HFFc6 (cell line): ENCODE measurements around the gene ALDH1L1. TPM values are rescaled to one million over a fixed set of nuclear protein-coding genes. Genes with fewer than 3 reads are reported as not detected.
A peak's percentile ranks its signal among the peaks of the same experiment; 100 is the strongest.

Source experiments
- DNase-seq: peaks from one replicate; pipeline ENCODE4 v3.0.0-alpha.2; 2018
- H3K27ac Mint-ChIP-seq: 2 replicates; pipeline ENCODE4 v1.8.0; 2020; ENCODE audit warnings: mild to moderate bottlenecking, mixed read lengths
- H3K27me3 Mint-ChIP-seq: 2 replicates; pipeline ENCODE4 v1.8.0; 2021; ENCODE audit warnings: mild to moderate bottlenecking, moderate library complexity, mixed read lengths; ENCODE audit not compliant: insufficient read depth
- H3K36me3 Mint-ChIP-seq: 2 replicates; pipeline ENCODE4 v1.8.0; 2021; ENCODE audit warnings: low read depth, mixed read lengths
- H3K4me1 Mint-ChIP-seq: 2 replicates; pipeline ENCODE4 v1.8.0; 2020; ENCODE audit warnings: low read depth, mixed read lengths
- H3K4me3 Mint-ChIP-seq: 2 replicates; pipeline ENCODE4 v1.8.0; 2020; ENCODE audit warnings: mild to moderate bottlenecking, moderate library complexity, mixed read lengths
- H3K9me3 Mint-ChIP-seq: 2 replicates; pipeline ENCODE4 v1.8.0; 2020; ENCODE audit warnings: mild to moderate bottlenecking, mixed read lengths
- total RNA-seq, 6 experiments: library from RNA; stranded (reverse); fragmentation: NEBNext Ultra II Directional; extraction: Animal tissue kit (Norgen Biotek cat#: 25700); gene quantifications; 2 replicates in 1 of 6; 3 replicates in 5 of 6; pipeline ENCODE4 v1.2.3, GENCODE V29; 2021
- TF ChIP-seq, protein P1 (sequence below): fragments of 200-600 bp; sonication (generic); IDR thresholded peaks from 2 replicates; pipeline ENCODE4 v1.5.0; 2021; ENCODE audit warnings: antibody characterized with exemption, mild to moderate bottlenecking

The ALDH1L1 gene
- total RNA-seq, 6 experiments from 2014 or later, result 0.05 TPM; not detected in 5

DNA sequence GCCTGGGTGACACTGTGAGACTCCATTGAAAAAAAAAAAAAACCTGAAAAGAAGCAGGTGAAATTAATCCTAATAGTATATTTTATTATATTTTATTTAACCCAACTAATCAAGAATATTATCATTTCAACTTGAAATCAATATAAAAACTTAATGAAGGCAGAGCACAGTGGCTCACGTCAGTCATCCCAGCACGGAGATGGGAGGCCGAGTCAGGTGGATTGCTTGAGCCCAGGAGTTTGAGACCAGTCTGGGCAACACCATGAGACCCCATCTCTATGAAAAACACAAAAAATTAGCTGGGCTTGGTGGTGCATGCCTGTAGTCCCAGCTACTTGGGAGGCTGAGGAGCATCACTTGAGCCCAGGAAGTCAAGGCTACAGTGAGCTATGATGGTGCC is 63.2 kb downstream of the ALDH1L1 start:
- H3K9me3 Mint-ChIP-seq, result peaks cover 4% of the 10 kb centered on the region; the same call in 1 of the 2 replicates
- H3K27ac Mint-ChIP-seq, result no peak overlapping the region
- peaks cover 46% of the 10 kb centered on the region for H3K27me3 Mint-ChIP-seq
- DNase-seq, result no peak
- no peaks in the 10 kb centered on the region for H3K4me1 Mint-ChIP-seq
- TF ChIP-seq, protein P1, sequence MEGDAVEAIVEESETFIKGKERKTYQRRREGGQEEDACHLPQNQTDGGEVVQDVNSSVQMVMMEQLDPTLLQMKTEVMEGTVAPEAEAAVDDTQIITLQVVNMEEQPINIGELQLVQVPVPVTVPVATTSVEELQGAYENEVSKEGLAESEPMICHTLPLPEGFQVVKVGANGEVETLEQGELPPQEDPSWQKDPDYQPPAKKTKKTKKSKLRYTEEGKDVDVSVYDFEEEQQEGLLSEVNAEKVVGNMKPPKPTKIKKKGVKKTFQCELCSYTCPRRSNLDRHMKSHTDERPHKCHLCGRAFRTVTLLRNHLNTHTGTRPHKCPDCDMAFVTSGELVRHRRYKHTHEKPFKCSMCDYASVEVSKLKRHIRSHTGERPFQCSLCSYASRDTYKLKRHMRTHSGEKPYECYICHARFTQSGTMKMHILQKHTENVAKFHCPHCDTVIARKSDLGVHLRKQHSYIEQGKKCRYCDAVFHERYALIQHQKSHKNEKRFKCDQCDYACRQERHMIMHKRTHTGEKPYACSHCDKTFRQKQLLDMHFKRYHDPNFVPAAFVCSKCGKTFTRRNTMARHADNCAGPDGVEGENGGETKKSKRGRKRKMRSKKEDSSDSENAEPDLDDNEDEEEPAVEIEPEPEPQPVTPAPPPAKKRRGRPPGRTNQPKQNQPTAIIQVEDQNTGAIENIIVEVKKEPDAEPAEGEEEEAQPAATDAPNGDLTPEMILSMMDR, result no peak
- H3K36me3 Mint-ChIP-seq, result no peaks in the 10 kb centered on the region
- H3K4me3 Mint-ChIP-seq, result no peak overlapping the region

DNA sequence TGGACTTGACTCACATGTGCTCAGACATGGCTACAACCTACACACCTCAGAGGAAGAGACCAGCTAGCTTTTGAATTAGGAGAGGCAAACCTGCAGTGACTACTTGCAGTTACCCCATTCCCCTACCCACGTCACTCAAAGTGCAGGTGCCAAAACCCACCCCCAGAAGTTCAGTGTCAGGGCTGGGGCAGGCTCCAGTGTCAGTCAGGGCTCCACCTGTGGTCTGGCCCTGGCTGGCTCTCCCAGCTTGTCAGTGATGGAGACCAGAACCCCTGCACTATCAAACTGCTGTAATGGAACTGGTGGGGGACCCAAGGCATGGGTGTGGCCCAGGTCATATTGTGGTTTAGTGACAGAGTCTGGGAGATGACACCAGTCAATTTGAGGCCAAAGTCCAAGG is 63.9 kb downstream of the ALDH1L1 start:
- TF ChIP-seq, protein P1, result no peak
- no peak for DNase-seq
- no peak overlapping the region for H3K27ac Mint-ChIP-seq
- no peaks in the 10 kb centered on the region for H3K36me3 Mint-ChIP-seq
- H3K4me1 Mint-ChIP-seq, result no peaks in the 10 kb centered on the region
- H3K9me3 Mint-ChIP-seq, result peaks cover 4% of the 10 kb centered on the region; the same call in 1 of the 2 replicates
- peaks cover 40% of the 10 kb centered on the region for H3K27me3 Mint-ChIP-seq
- H3K4me3 Mint-ChIP-seq, result no peak overlapping the region

DNA sequence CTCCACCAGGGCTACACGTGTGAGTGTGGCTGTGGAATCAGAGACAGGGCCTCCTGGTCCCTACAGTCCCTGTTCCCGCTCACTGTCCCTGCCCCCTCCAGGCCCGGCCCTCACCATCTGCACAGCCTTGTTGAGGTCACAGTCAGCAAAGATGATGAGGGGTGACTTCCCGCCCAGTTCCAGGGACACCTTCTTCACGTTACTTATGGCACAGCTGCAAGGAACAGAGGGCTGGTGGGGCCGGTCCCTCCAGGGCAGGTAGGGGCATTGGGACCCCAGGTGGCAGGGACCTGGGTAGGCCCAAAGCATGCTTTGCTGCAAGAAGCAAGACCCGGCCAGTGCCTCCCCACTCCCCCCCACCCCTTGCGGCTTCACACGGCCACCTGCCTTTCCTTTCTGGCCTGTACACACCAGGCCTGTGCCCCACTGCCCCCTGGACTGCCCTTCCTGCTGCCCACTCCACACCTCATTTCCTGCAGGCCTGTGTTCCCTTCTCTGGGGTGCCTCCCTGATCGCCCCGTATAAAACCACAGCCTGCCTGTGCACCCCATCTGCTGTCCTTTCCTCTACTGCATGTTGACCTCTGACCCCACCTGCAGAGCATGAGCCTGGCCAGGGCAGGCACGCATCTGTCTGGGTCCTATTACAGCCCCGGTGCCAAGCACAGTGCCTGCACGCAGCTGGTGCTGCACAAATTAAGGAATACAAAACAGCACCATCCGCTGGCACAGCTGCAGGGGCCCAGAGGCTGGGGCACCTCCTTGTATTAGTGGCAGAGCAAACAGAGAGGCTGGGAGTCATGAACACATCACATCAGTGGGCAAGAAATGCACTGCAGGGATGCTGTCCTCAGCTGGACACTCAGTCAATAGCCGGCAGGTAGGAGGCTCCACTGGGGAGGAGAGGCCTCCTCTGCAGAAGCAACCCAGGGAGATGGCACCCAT is 65.7 kb downstream of the ALDH1L1 start:
- Mint-ChIP-seq H3K4me3 (no peak overlapping the region), H3K27me3 (peaks cover 40% of the 10 kb centered on the region), H3K9me3 (peaks cover 4% of the 10 kb centered on the region; the same call in 1 of the 2 replicates), H3K36me3 (no peaks in the 10 kb centered on the region), H3K27ac (no peak overlapping the region), H3K4me1 (no peaks in the 10 kb centered on the region)
- TF ChIP-seq, protein P1, result no peak
- DNase-seq, result no peak

DNA sequence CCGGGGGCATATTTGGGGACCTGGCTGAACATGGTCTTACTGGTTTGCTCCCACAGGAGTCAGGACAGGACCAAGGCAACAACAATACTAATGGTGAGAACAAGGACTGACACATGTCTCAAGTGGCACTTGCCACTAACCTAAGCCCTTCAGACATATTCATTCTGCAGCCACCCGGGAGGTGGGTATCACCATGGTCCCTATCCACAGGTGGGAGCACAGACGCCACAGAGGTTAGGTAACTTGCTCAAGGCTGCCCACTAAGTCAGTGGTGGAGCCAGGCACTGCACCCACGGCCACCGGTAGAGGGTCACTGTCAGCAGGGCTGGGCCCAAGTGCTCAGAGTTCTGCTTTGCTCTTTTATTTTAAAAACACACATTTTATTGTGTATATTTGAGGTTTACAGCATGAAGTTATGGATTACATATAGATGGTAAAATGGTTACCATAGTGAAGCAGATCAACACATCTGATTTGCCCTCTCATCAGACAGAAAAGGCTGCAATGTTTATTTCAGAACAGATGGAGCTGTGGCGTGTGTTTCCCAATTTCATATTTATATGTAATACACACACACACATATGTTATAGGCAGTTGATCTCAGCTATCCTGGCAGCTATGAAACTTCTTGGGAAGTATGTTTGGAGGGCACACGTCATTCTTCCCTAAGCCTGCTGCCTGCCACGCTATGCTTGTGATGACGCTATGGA is 66.5 kb downstream of the ALDH1L1 start:
- Mint-ChIP-seq H3K27ac (no peak overlapping the region), H3K36me3 (no peaks in the 10 kb centered on the region), H3K27me3 (peaks cover 32% of the 10 kb centered on the region), H3K9me3 (peaks cover 3% of the 10 kb centered on the region; the same call in 1 of the 2 replicates), H3K4me1 (no peaks in the 10 kb centered on the region), H3K4me3 (no peak overlapping the region)
- TF ChIP-seq, protein P1, result peak; percentile 73
- DNase-seq, result no peak

DNA sequence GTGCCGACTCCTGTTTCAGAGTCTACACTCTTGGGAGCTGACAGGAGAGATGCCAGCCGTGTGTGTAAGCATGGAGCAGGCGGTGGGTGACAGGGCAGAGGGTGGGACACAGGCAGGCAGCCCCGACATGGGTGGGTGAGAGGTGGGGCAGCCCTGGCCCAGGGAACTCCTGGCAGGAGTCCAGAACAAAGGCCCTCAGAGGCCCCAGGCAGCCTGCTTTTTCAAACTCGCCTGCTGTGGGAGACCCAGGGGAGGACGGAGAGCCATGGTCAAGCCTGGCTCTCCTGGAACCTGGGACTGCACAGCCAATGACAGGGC is 67.2 kb downstream of the ALDH1L1 start:
- no peaks in the 10 kb centered on the region for H3K4me1 Mint-ChIP-seq
- H3K27ac Mint-ChIP-seq, result no peak overlapping the region
- no peaks in the 10 kb centered on the region for H3K9me3 Mint-ChIP-seq
- no peaks in the 10 kb centered on the region for H3K36me3 Mint-ChIP-seq
- H3K4me3 Mint-ChIP-seq, result no peak overlapping the region
- peaks cover 30% of the 10 kb centered on the region for H3K27me3 Mint-ChIP-seq
- TF ChIP-seq, protein P1, result no peak
- DNase-seq, result no peak
